GM12874 (cell line): ENCODE data around the gene CTSC.

Experiments
- CTCF ChIP-seq: IDR thresholded peaks from 2 replicates; pipeline ENCODE4 v1.5.1; 2011; ENCODE audit warnings: low read depth, mild to moderate bottlenecking, control low read depth, low read length, moderate library complexity; ENCODE audit not compliant: insufficient read depth

The CTSC gene

GRCh38 chr11:88306785-88307184 lies 30.8 kb downstream of the CTSC start:
- TF ChIP-seq CTCF = no peak

DNA sequence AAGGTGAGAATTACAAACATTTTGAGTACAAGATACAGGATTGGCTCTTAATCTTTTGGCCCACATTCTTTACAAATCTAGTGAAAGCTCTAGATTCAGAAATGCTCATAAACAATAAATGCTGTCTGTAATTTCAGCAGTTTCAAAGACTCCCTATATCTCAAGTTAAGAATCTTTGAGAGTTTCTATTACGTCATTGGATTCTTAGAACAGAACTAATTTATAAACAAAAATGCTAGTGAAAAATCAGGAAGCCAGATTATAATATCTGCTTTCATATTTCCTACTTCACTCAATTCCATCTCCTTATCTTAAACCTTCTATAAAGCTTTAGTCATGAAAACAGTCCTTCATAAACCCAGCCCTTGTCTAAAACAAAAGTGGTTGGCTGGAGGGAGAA lies 32.1 kb downstream of the CTSC start:
- no peak for TF ChIP-seq CTCF

DNA sequence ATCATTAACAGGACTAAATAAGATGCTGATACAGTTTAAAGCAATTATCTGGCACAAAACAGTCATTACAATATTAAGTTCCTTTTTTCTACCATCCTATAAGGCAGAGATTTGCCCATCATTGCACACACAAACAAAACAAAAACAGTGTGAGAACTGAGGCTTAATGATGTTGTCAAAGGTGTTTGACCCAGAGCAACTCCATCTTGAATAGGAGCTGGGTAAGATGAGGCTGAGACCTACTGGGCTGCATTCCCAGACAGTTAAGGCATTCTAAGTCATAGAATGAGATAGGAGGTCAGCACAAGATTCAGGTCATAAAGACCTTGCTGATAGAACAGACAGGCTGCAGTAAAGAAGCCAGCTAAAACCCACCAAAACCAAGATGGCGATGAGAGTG lies 33.2 kb downstream of the CTSC start:
- TF ChIP-seq CTCF = no peak

DNA sequence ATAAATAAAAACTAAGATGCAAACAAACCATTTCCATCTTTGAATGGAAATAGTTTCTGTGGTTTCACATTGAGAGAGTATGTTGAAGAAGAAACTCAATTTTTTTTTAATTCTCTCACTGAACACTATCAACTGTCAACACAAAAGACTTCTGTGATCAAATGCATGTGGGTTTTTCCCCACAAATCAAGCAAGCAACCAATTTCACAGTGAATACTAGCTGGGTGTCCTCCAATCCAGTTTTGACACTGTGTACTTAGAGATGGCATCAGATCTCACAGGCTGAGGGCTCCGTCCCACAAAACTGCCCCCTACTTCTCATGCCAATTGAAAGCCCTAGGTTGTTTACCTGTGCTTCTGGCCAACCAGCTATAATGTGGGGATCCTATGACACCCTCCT lies 34.5 kb downstream of the CTSC start:
- TF ChIP-seq CTCF = no peak

- no peak for TF ChIP-seq CTCF
Measured at GRCh38 chr11:88301488-88302140, 35.9 kb downstream of the CTSC start.

DNA sequence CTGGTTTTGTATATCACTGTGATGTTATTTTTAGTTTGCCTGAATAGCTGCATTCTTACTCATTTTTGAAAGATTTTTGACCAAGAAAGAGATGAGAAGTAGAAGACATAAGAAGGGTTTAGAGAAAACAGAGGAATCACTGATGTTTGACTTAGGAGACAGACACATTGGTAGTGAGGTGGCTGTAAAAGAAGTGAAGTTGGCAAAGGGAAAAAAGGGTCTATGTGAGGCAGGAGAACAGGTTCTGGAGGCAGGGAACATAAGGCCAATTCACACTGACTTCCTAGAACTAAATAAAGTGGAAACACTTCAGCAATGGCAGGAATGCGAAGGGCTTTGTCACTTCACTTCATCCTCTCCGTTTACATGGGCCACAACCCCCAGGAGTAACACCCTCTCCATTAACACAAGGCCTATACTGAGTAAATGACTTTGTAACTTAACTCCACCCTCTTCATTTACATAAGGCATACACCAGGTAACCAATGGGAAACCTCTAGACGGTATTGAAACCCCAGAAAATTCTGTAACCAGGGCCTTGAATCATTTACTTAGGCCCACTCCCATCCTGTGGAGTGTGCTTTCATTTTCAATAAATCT lies 36.5 kb downstream of the CTSC start:
- TF ChIP-seq CTCF = no peak

DNA sequence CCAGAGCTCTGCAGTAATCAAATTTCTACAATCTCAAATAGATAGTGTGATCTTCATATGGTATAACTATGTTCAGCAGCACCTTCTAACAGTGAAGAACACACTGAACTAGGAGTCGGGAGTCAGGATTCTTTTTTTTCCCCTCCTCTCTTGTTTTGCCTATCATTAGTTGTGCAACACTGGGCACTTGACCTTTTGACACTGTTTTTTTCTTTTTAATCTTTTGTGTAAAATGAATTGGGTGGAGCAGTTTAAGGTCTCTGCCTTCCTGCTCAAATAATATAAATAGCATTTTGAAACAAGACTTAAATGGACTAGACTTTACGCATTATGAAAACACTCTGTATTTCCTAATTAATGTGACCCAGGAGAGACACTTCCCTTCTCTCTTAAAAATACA lies 39.7 kb downstream of the CTSC start:
- TF ChIP-seq CTCF = no peak
